Neural cell (in vitro differentiated cells): ENCODE data around the gene HOXB5. TPM values are rescaled to one million over a fixed set of nuclear protein-coding genes. Genes with fewer than 3 reads are reported as not detected.
A peak's percentile ranks its signal among the peaks of the same experiment; 100 is the strongest.

Source experiments
- H2AFZ ChIP-seq: fragments of 200-600, 300-800 bp; sonication (generic), shearing (Covaris generic); 2 replicates; pipeline ENCODE4 v1.6.0; 2014; ENCODE audit warnings: low read depth, mild to moderate bottlenecking, antibody characterized with exemption, low read length, moderate library complexity
- H3F3A ChIP-seq: fragments of 200-600 bp; shearing (Covaris generic); 2 replicates; pipeline ENCODE4 v1.6.1; 2016; ENCODE audit warnings: mild to moderate bottlenecking, moderate library complexity, mixed read lengths, antibody characterized with exemption, low read length; ENCODE audit not compliant: insufficient read depth, poor library complexity, severe bottlenecking
- H3K27ac ChIP-seq: fragments of 200-600, 300-800 bp; sonication (generic), shearing (Covaris generic); 2 replicates; pipeline ENCODE4 v1.5.1; 2014; ENCODE audit warnings: mild to moderate bottlenecking, low read length, moderate library complexity
- H3K27me3 ChIP-seq: fragments of 300-800, 200-600 bp; sonication (generic), shearing (Covaris generic); 2 replicates; pipeline ENCODE4 v1.6.0; 2014; ENCODE audit warnings: mild to moderate bottlenecking, low read depth, low read length, moderate library complexity; ENCODE audit not compliant: insufficient read depth
- H3K36me3 ChIP-seq: fragments of 300-800, 200-600 bp; sonication (generic), shearing (Covaris generic); 2 replicates; pipeline ENCODE4 v1.5.1; 2014; ENCODE audit warnings: mild to moderate bottlenecking, antibody characterized with exemption, low read length, moderate library complexity; ENCODE audit not compliant: insufficient read depth
- H3K4me2 ChIP-seq: fragments of 300-800, 200-600 bp; sonication (generic), shearing (Covaris generic); 2 replicates; pipeline ENCODE4 v1.6.0; 2014; ENCODE audit warnings: mild to moderate bottlenecking, low read length
- H3K4me3 ChIP-seq: fragments of 300-800, 200-600 bp; sonication (generic), shearing (Covaris generic); 2 replicates; pipeline ENCODE4 v1.5.1; 2014; ENCODE audit warnings: mild to moderate bottlenecking, low read length, moderate library complexity
- H3K79me2 ChIP-seq: fragments of 200-600 bp; shearing (Covaris generic); replicated peaks from 2 replicates; pipeline ENCODE4 v1.6.0; 2014; ENCODE audit warnings: mild to moderate bottlenecking, low read length, moderate library complexity; ENCODE audit not compliant: insufficient read depth
- H3K9ac ChIP-seq: fragments of 300-800, 200-600 bp; sonication (generic), shearing (Covaris generic); 2 replicates; pipeline ENCODE4 v1.6.1; 2016; ENCODE audit warnings: mild to moderate bottlenecking, low read length, mixed read lengths
- H3K9me2 ChIP-seq: fragments of 200-600 bp; shearing (Covaris generic); 2 replicates; pipeline ENCODE4 v1.6.1; 2016; ENCODE audit warnings: mild to moderate bottlenecking, low read length, mixed read lengths; ENCODE audit not compliant: insufficient read depth
- H3K9me3 ChIP-seq: fragments of 200-600, 300-800 bp; sonication (generic), shearing (Covaris generic); 2 replicates; pipeline ENCODE4 v1.6.1; 2016; ENCODE audit warnings: mild to moderate bottlenecking, mixed run types, low read length, moderate library complexity, mixed read lengths
- H4K20me1 ChIP-seq: fragments of 200-600 bp; shearing (Covaris generic); 2 replicates; pipeline ENCODE4 v1.6.1; 2016; ENCODE audit warnings: mild to moderate bottlenecking, mixed run types; ENCODE audit not compliant: insufficient read depth
- CTCF ChIP-seq: fragments of 450-650 bp; IDR thresholded peaks from 2 replicates; pipeline ENCODE4 v1.5.1; 2014; ENCODE audit warnings: antibody characterized with exemption, mild to moderate bottlenecking, moderate library complexity; ENCODE audit not compliant: poor library complexity, severe bottlenecking
- EP300 ChIP-seq: fragments of 450-650 bp; conservative IDR thresholded peaks from 2 replicates; pipeline ENCODE4 v1.6.1; 2014; ENCODE audit warnings: antibody characterized with exemption, mild to moderate bottlenecking, moderate library complexity; ENCODE audit not compliant: poor library complexity, severe bottlenecking
- MXI1 ChIP-seq: fragments of 450-650 bp; conservative IDR thresholded peaks from 2 replicates; pipeline ENCODE4 v1.6.1; 2014; ENCODE audit warnings: antibody characterized with exemption, mild to moderate bottlenecking; ENCODE audit not compliant: poor library complexity, severe bottlenecking
- POLR2AphosphoS5 ChIP-seq: IDR thresholded peaks from 2 replicates; pipeline ENCODE4 v1.6.1; 2012
- RAD21 ChIP-seq: fragments of 450-650 bp; conservative IDR thresholded peaks from 2 replicates; pipeline ENCODE4 v1.6.1; 2014; ENCODE audit warnings: antibody characterized with exemption, mild to moderate bottlenecking, moderate library complexity
- REST ChIP-seq: IDR thresholded peaks from 2 replicates; pipeline ENCODE4 v1.6.1; 2012; ENCODE audit warnings: borderline replicate concordance
- SMC3 ChIP-seq: fragments of 450-650 bp; conservative IDR thresholded peaks from 2 replicates; pipeline ENCODE4 v1.6.1; 2014; ENCODE audit warnings: antibody characterized with exemption, mild to moderate bottlenecking, moderate library complexity; ENCODE audit not compliant: poor library complexity
- TAF1 ChIP-seq: IDR thresholded peaks from 2 replicates; pipeline ENCODE4 v1.6.1; 2012; ENCODE audit warnings: low read depth
- polyA plus RNA-seq: library from polyadenylated mRNA; depleted of rRNA; stranded (reverse); fragments of >200 nt; gene quantifications from 2 replicates; pipeline ENCODE4 v1.2.3, GENCODE V29; 2014

The HOXB5 gene
- polyA plus RNA-seq, 1 donor from 2014 or later: not detected

- Histone ChIP-seq H3K27ac (no peak overlapping the region), H3K36me3 (no peaks in the 10 kb centered on the region), H3F3A (no peaks in the 10 kb centered on the region), H3K4me2 (no peak overlapping the region), H4K20me1 (no peaks in the 10 kb centered on the region), H2AFZ (no peak overlapping the region), H3K27me3 (peaks cover 100% of the 10 kb centered on the region), H3K9ac (no peak overlapping the region), H3K9me2 (no peaks in the 10 kb centered on the region), H3K4me3 (no peak overlapping the region), H3K79me2 (no peaks in the 10 kb centered on the region), H3K9me3 (no peaks in the 10 kb centered on the region)
- TF ChIP-seq CTCF (peak; percentile 50), RAD21 (no peak), POLR2AphosphoS5 (no peak)
Observed at GRCh38 chr17:48636177-48637018, 42.8 kb upstream of the HOXB5 start.

- Histone ChIP-seq H3K4me2 (no peak overlapping the region), H3K27me3 (peaks cover 100% of the 10 kb centered on the region), H3K9me2 (no peaks in the 10 kb centered on the region), H3K36me3 (no peaks in the 10 kb centered on the region), H3K9me3 (no peaks in the 10 kb centered on the region), H3F3A (no peaks in the 10 kb centered on the region), H3K79me2 (no peaks in the 10 kb centered on the region), H3K27ac (no peak overlapping the region), H3K4me3 (no peak overlapping the region), H4K20me1 (no peaks in the 10 kb centered on the region), H2AFZ (no peak overlapping the region), H3K9ac (no peak overlapping the region)
- TF ChIP-seq MXI1 (no peak), RAD21 (no peak), REST (no peak), TAF1 (no peak), POLR2AphosphoS5 (no peak), CTCF (no peak), EP300 (no peak), SMC3 (no peak)
Observed at GRCh38 chr17:48634493-48635208, 41.1 kb upstream of the HOXB5 start.
